HepG2 (cell line): Measurements from ENCODE around the gene LRRC45. TPM values are rescaled to one million over a fixed set of nuclear protein-coding genes. Genes with fewer than 3 reads are reported as not detected.

Experiments
- BRCA1 ChIP-seq: sonication (generic); formaldehyde crosslinking; IDR thresholded peaks from 2 replicates; pipeline ENCODE4 v1.4.0; 2020; ENCODE audit warnings: missing genetic modification reagents
- EHMT2 ChIP-seq: fragments of 200-600 bp; sonication (generic); IDR thresholded peaks from 2 replicates; pipeline ENCODE4 v1.7.0; 2017; ENCODE audit warnings: antibody characterized with exemption, low read depth, low read length, borderline replicate concordance
- GZF1 ChIP-seq: sonication (generic); formaldehyde crosslinking; IDR thresholded peaks from 2 replicates; pipeline ENCODE4 v1.5.1; 2020; ENCODE audit warnings: mild to moderate bottlenecking, missing genetic modification reagents
- HDAC2 ChIP-seq: sonication (generic); formaldehyde crosslinking; IDR thresholded peaks from 2 replicates; pipeline ENCODE4 v1.4.0; 2020; ENCODE audit warnings: missing genetic modification reagents
- JARID2 ChIP-seq: sonication (generic); formaldehyde crosslinking; IDR thresholded peaks from 2 replicates; pipeline ENCODE4 v1.8.1; 2023; ENCODE audit warnings: missing genetic modification reagents, inconsistent platforms; ENCODE audit not compliant: insufficient replicate concordance
- MBNL3 ChIP-seq: fragments of 250-450 bp; sonication (Bioruptor Pico); conservative IDR thresholded peaks from 2 replicates; pipeline ENCODE4 v1.8.0; 2022; ENCODE audit warnings: mild to moderate bottlenecking, inconsistent platforms
- NR2F6 ChIP-seq, 2 experiments: IDR thresholded peaks; 2 replicates each; pipeline ENCODE4 v1.6.1; 2016; ENCODE audit warnings: antibody characterized with exemption in 1 of 2, mild to moderate bottlenecking in 1 of 2
- RORA ChIP-seq: sonication (generic); formaldehyde crosslinking; IDR thresholded peaks from 2 replicates; pipeline ENCODE4 v1.5.0; 2020; ENCODE audit warnings: mild to moderate bottlenecking, missing genetic modification reagents, moderate library complexity
- SETDB1 ChIP-seq: sonication (generic); formaldehyde crosslinking; IDR thresholded peaks from 2 replicates; pipeline ENCODE4 v1.5.1; 2020; ENCODE audit warnings: missing genetic modification reagents, mild to moderate bottlenecking, borderline replicate concordance
- SNRNP70 ChIP-seq: fragments of 200-400 bp; formaldehyde crosslinking; IDR thresholded peaks from 2 replicates; pipeline ENCODE4 v1.6.1; 2017; ENCODE audit warnings: mild to moderate bottlenecking, low read depth, low read length, moderate library complexity
- SYNCRIP ChIP-seq: fragments of 200-400 bp; formaldehyde crosslinking; IDR thresholded peaks from 2 replicates; pipeline ENCODE4 v1.6.1; 2018; ENCODE audit warnings: mild to moderate bottlenecking, low read depth, low read length; ENCODE audit not compliant: insufficient read depth
- XBP1 ChIP-seq: sonication (generic); formaldehyde crosslinking; IDR thresholded peaks from 2 replicates; pipeline ENCODE4 v1.5.0; 2020; ENCODE audit warnings: missing genetic modification reagents
- ZBTB38 ChIP-seq: sonication (generic); formaldehyde crosslinking; IDR thresholded peaks from 2 replicates; pipeline ENCODE4 v1.5.1; 2020; ENCODE audit warnings: mild to moderate bottlenecking, missing genetic modification reagents
- ZMYM2 ChIP-seq: sonication (generic); formaldehyde crosslinking; IDR thresholded peaks from 2 replicates; pipeline ENCODE4 v1.8.0; 2022; ENCODE audit warnings: mild to moderate bottlenecking, missing genetic modification reagents
- ZNF263 ChIP-seq: sonication (generic); formaldehyde crosslinking; IDR thresholded peaks from 2 replicates; pipeline ENCODE4 v1.4.0; 2020; ENCODE audit warnings: missing genetic modification reagents
- ZNF280B ChIP-seq: sonication (generic); formaldehyde crosslinking; IDR thresholded peaks from 2 replicates; pipeline ENCODE4 v1.5.0; 2020; ENCODE audit warnings: missing genetic modification reagents, mild to moderate bottlenecking, borderline replicate concordance
- ZNF552 ChIP-seq: sonication (generic); formaldehyde crosslinking; IDR thresholded peaks from 2 replicates; pipeline ENCODE4 v1.9.0; 2022; ENCODE audit warnings: missing genetic modification reagents, mild to moderate bottlenecking, borderline replicate concordance
- ZNF616 ChIP-seq: sonication (generic); formaldehyde crosslinking; IDR thresholded peaks from 2 replicates; pipeline ENCODE4 v1.5.0; 2020; ENCODE audit warnings: low read depth, mild to moderate bottlenecking, missing genetic modification reagents
- ZNF710 ChIP-seq: sonication (generic); formaldehyde crosslinking; IDR thresholded peaks from 2 replicates; pipeline ENCODE4 v1.5.0; 2020; ENCODE audit warnings: mild to moderate bottlenecking, missing genetic modification reagents, borderline replicate concordance
- ZNF747 ChIP-seq: sonication (generic); formaldehyde crosslinking; IDR thresholded peaks from 2 replicates; pipeline ENCODE4 v1.8.1; 2023; ENCODE audit warnings: missing genetic modification reagents, mild to moderate bottlenecking, borderline replicate concordance
- ZSCAN21 ChIP-seq: sonication (generic); formaldehyde crosslinking; IDR thresholded peaks from 2 replicates; pipeline ENCODE4 v1.8.0; 2022; ENCODE audit warnings: mild to moderate bottlenecking, missing genetic modification reagents, moderate library complexity, borderline replicate concordance
- polyA plus RNA-seq, 8 experiments: library from polyadenylated mRNA; depleted of rRNA in 3 of 8; stranded (reverse) in 7 of 8; unstranded in 1 of 8; fragments of >200 nt; fragmentation: Illumina TruSeq in 4 of 8; extraction: Trizol in 4 of 8; gene quantifications; 2 replicates each; pipeline versions ENCODE4 v1.2.1 to v1.2.3, GENCODE V29; 2011 to 2016; ENCODE audit warnings: low read depth in 4 of 8, missing spikeins in 1 of 8, mixed read lengths in 1 of 8; ENCODE audit not compliant: insufficient read depth in 1 of 8
- total RNA-seq, 5 experiments: library from RNA; depleted of rRNA; stranded (reverse); fragments of >200 nt; fragmentation: Illumina TruSeq; extraction: Trizol; gene quantifications; 2 replicates each; pipeline ENCODE4 v1.2.3, GENCODE V29; 2016; ENCODE audit warnings: low read depth in 1 of 5
- TF ChIP-seq, protein P1 (sequence below): IDR thresholded peaks from 2 replicates; pipeline ENCODE4 v1.6.1; 2016; ENCODE audit warnings: missing biosample characterization, missing genetic modification reagents, low read depth
- TF ChIP-seq, protein P2 (sequence below): sonication (generic); formaldehyde crosslinking; IDR thresholded peaks from 2 replicates; pipeline ENCODE4 v1.4.0; 2020; ENCODE audit warnings: low read depth, mild to moderate bottlenecking, missing genetic modification reagents

Gene LRRC45
- total and polyA plus RNA-seq, 2 of the 13 experiments (the other 11 are each of a cell fraction or from before 2014, with no cell fraction given): 11.6 to 48.1 TPM

- TF ChIP-seq NR2F6 (IDR thresholded peaks at IDR 0.05): no peak
- no peak for TF ChIP-seq NR2F6 (CRISPR knock-in tag; IDR thresholded peaks at IDR 0.05)
- TF ChIP-seq, protein P1, sequence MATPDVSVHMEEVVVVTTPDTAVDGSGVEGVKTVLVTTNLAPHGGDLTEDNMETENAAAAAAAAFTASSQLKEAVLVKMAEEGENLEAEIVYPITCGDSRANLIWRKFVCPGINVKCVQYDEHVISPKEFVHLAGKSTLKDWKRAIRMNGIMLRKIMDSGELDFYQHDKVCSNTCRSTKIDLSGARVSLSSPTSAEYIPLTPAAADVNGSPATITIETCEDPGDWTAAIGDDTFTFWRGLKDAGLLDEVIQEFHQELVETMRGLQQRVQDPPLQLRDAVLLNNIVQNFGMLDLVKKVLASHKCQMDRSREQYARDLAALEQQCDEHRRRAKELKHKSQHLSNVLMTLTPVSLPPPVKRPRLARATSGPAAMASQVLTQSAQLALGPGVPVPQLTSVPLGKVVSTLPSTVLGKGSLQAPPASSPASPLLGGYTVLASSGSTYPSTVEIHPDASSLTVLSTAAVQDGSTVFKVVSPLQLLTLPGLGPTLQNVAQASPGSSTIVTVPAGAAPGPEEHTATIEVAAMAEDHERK (CRISPR knock-in tag): no peak
- no peak for TF ChIP-seq ZNF552 (CRISPR knock-in tag)
- no peak for TF ChIP-seq EHMT2
- no peak for TF ChIP-seq JARID2 (CRISPR knock-in tag)
- no peak for TF ChIP-seq ZMYM2 (CRISPR knock-in tag)
- no peak for TF ChIP-seq RORA (CRISPR knock-in tag)
- TF ChIP-seq SNRNP70: no peak
- no peak for TF ChIP-seq ZNF616
- TF ChIP-seq ZBTB38 (CRISPR knock-in tag): peak; percentile 91
- 0 out of 2 replicates have a peak, but pooled peaks have one; percentile 35 for TF ChIP-seq ZSCAN21 (CRISPR knock-in tag)
- no peak for TF ChIP-seq ZNF263 (CRISPR knock-in tag)
- no peak for TF ChIP-seq GZF1
- TF ChIP-seq ZNF710: no peak
- TF ChIP-seq XBP1 (CRISPR knock-in tag): no peak
- TF ChIP-seq SYNCRIP: no peak
- TF ChIP-seq ZNF747 (CRISPR knock-in tag): no peak
- TF ChIP-seq BRCA1 (CRISPR knock-in tag): no peak
- no peak for TF ChIP-seq MBNL3
- TF ChIP-seq, protein P2, sequence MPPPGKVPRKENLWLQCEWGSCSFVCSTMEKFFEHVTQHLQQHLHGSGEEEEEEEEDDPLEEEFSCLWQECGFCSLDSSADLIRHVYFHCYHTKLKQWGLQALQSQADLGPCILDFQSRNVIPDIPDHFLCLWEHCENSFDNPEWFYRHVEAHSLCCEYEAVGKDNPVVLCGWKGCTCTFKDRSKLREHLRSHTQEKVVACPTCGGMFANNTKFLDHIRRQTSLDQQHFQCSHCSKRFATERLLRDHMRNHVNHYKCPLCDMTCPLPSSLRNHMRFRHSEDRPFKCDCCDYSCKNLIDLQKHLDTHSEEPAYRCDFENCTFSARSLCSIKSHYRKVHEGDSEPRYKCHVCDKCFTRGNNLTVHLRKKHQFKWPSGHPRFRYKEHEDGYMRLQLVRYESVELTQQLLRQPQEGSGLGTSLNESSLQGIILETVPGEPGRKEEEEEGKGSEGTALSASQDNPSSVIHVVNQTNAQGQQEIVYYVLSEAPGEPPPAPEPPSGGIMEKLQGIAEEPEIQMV (CRISPR knock-in tag): no peak
- TF ChIP-seq SETDB1 (CRISPR knock-in tag): no peak
- peak; percentile 40; the same call in 1 of the 2 replicates for TF ChIP-seq ZNF280B (CRISPR knock-in tag)
- no peak for TF ChIP-seq HDAC2 (CRISPR knock-in tag)
Measured at GRCh38 chr17:81978524-81979298, 44.4 kb upstream of the LRRC45 start (continued).
